Aorta (tissue), 5 donors: ENCODE data around the gene TRIP6. TPM values are rescaled to one million over a fixed set of nuclear protein-coding genes. Genes with fewer than 3 reads are reported as not detected.
A peak's percentile ranks its signal among the peaks of the same experiment; 100 is the strongest.

Experiments
- ATAC-seq: fragments of 200-7000 bp; cut with Tn5 transposase; one replicate; pipeline ENCODE4 v1.9.1; 2022; ENCODE audit warnings: moderate library complexity; ENCODE audit not compliant: low FRiP score
- DNase-seq, 2 donors: peaks; one replicate each; pipeline ENCODE4 v3.0.0-alpha.2; 2020
- H3K27ac ChIP-seq, 2 donors: one replicate each; pipeline ENCODE4 v1.5.1; 2013; ENCODE audit warnings: low read length in 2 of 2, mild to moderate bottlenecking in 2 of 2, moderate library complexity in 2 of 2, control low read depth in 1 of 2, inconsistent platforms in 1 of 2, low read depth in 1 of 2
- H3K27me3 ChIP-seq, 2 donors: one replicate each; pipeline ENCODE4 v1.6.1; 2013; ENCODE audit warnings: control low read depth in 1 of 2, low read length in 1 of 2, mild to moderate bottlenecking in 1 of 2, moderate library complexity in 1 of 2; ENCODE audit not compliant: insufficient read depth in 2 of 2, control insufficient read depth in 1 of 2
- H3K36me3 ChIP-seq, 2 donors: one replicate each; pipeline ENCODE4 v1.6.1; 2013; ENCODE audit warnings: control low read depth in 1 of 2, low read length in 1 of 2, mild to moderate bottlenecking in 1 of 2; ENCODE audit not compliant: insufficient read depth in 2 of 2, control insufficient read depth in 1 of 2
- H3K4me1 ChIP-seq, 2 donors: one replicate each; pipeline ENCODE4 v1.6.1; 2013; ENCODE audit warnings: low read length in 2 of 2, control low read depth in 1 of 2, mild to moderate bottlenecking in 1 of 2, moderate library complexity in 1 of 2; ENCODE audit not compliant: insufficient read depth in 2 of 2, control insufficient read depth in 1 of 2
- H3K4me3 ChIP-seq, 2 donors: one replicate each; pipeline ENCODE4 v1.5.1; 2013; ENCODE audit warnings: low read length in 2 of 2, control low read depth in 1 of 2, mild to moderate bottlenecking in 1 of 2
- H3K9me3 ChIP-seq: one replicate; pipeline ENCODE4 v1.6.1; 2013; ENCODE audit warnings: mild to moderate bottlenecking, low read length; ENCODE audit not compliant: control insufficient read depth
- WGBS, 2 donors: extraction: QIAGEN DNeasy Blood & Tissue Kit; methylation state at CpG; one replicate each; pipeline ENCODE4 v1.1.7; 2013; 5-methylcytosine and 5-hydroxymethylcytosine counted together
- intact Hi-C, 2 donors: fragments of 100-400 bp; cut with DNase I; formaldehyde crosslinking; loops; one replicate each; pipeline versions ENCODE4 v1.14.2 to v1.15.0; 2022
- polyA plus RNA-seq, 2 donors: library from polyadenylated mRNA; stranded (reverse); fragments of 200-250 nt; gene quantifications; one replicate each; pipeline ENCODE4 v1.2.3, GENCODE V29; 2013
- total RNA-seq, 2 donors: library from RNA; stranded (reverse); fragmentation: NEBNext Ultra II Directional; extraction: Animal tissue kit (Norgen Biotek cat#: 25700); gene quantifications; one replicate each; pipeline ENCODE4 v1.2.1, GENCODE V29; 2021
- donor health status: healthy with polysubstance abuse.
- donor health status: Bipolar disorder and iron deficiency.
- donor health status: DM: no; HTN: no; CAD: no.
- donor health status: DM: no; HTN: no; CAD: no.
- donor health status: DM: yes; HTN: yes; CAD: no.

The TRIP6 gene
- total and polyA plus RNA-seq, 4 donors = 39.3 to 136 (median 78.8) TPM

DNA sequence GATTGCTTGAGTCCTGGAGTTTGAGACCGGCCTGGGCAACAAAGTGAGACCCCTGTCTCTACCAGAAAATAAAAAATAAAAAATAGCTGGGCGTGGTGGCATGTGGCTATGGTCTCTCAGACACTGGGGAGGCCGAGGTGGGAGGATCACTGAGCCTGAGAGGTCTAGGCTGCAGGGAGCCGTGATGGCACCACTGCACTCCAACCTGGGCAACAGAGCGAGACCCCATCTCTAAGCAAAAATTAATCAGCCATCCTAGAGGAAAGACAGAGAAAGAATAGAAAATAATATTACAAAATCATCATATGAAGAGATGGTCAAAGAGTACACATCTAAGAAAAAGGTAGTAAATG is 34.9 kb upstream of the TRIP6 start:
- intact Hi-C loops = no loop called here
- no peaks in the 10 kb centered on the region for H3K9me3 ChIP-seq
- no peaks in the 10 kb centered on the region for H3K27me3 ChIP-seq
- ATAC-seq (no peak), DNase-seq (no peak)
- 87 to 93% methylated on average over 5 of the region's 5 CpGs for WGBS, 2 donors
- no peaks in the 10 kb centered on the region for H3K36me3 ChIP-seq
- H3K27ac ChIP-seq = no peak overlapping the region
- no peaks in the 10 kb centered on the region for H3K4me1 ChIP-seq
- H3K4me3 ChIP-seq = no peak overlapping the region

DNA sequence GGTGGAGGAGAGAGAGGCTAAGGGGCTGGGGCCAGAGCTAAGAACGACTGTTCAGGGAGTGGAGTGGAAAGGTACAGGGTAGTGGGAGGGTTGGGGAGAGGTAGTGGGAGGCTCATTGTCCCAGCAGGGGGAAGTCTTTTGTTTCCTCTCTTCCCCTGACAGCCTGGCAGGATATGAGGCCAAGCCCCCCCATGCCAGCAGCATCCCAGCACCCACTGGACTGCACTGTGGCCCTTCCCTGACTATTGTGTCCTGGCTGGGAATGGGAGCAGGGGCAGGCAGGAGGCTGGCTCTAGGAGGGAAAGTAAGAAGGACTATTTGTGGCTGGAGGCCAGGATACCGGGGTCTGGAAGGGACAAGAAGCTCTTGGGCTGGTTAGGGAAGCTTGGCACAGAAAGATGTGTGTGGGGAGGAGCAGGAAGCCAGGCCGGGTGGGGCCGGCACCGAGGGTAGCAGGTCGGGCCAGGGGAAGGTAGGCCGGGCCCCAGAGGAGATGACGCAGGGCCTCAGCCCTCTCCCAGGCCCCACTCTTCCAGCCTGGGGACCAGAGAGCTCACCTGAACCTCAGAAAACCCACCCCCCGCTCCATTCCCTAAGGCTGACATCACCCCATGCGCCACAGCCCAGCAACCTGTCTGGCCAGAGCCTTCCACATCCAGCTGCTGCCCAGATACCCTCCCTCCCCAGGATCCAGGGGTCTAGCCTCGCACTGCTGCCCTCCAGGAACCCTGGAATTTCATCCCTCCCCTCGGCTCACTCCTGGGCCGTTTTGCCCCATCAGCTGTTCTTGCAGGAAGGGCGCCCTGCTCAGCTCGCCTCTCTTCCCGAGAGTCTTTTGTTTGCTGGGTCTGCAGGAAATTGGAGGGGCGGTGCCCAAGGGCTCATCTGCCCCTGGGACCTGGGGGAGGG is 31.0 kb upstream of the TRIP6 start:
- no peak overlapping the region for H3K4me3 ChIP-seq
- DNase-seq (no peak), ATAC-seq (peak; percentile 66)
- intact Hi-C loops = no loop called here
- no peaks in the 10 kb centered on the region for H3K27me3 ChIP-seq
- H3K27ac ChIP-seq = no peak overlapping the region
- no peaks in the 10 kb centered on the region for H3K36me3 ChIP-seq
- 58 to 64% methylated on average over 13 to 17 of the region's 17 CpGs for WGBS, 2 donors
- no peaks in the 10 kb centered on the region for H3K4me1 ChIP-seq
- H3K9me3 ChIP-seq = no peaks in the 10 kb centered on the region

DNA sequence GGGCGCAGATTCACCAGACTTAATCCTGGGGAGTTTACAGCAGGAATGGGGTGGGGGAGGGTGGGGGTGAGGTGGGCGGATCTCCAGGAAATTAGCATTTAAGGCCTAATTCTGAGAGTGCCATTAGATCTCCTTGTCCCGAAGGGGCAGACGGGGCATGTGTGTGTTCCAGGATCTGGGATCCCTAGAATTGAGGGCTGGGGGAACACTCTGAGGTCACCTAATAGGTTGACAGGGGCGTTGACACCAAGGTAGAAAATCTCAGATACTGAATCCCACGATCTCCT is 30.4 kb upstream of the TRIP6 start:
- Histone ChIP-seq H3K27me3 (no peaks in the 10 kb centered on the region), H3K9me3 (no peaks in the 10 kb centered on the region), H3K4me3 (peak overlapping the region in 1 of 2 donors; percentile 25), H3K27ac (no peak overlapping the region), H3K4me1 (no peaks in the 10 kb centered on the region), H3K36me3 (no peaks in the 10 kb centered on the region)
- 33 to 42% methylated on average over 6 of the region's 6 CpGs for WGBS, 2 donors
- intact Hi-C loops = no loop called here
- ATAC-seq = no peak
- DNase-seq = no peak

GRCh38 chr7:100837099-100837836 is 29.9 kb upstream of the TRIP6 start:
- H3K27me3 ChIP-seq = no peaks in the 10 kb centered on the region
- peak; percentile 95 for ATAC-seq
- no peaks in the 10 kb centered on the region for H3K4me1 ChIP-seq
- peak; percentile 96 for DNase-seq
- 2 to 3% methylated on average over 37 of the region's 37 CpGs for WGBS, 2 donors
- H3K9me3 ChIP-seq = no peaks in the 10 kb centered on the region
- H3K27ac ChIP-seq = peak overlapping the region in 1 of 2 donors; percentile 49
- H3K4me3 ChIP-seq = peak overlapping the region in 1 of 2 donors; percentile 25
- no peaks in the 10 kb centered on the region for H3K36me3 ChIP-seq
- intact Hi-C loops = no loop called here

DNA sequence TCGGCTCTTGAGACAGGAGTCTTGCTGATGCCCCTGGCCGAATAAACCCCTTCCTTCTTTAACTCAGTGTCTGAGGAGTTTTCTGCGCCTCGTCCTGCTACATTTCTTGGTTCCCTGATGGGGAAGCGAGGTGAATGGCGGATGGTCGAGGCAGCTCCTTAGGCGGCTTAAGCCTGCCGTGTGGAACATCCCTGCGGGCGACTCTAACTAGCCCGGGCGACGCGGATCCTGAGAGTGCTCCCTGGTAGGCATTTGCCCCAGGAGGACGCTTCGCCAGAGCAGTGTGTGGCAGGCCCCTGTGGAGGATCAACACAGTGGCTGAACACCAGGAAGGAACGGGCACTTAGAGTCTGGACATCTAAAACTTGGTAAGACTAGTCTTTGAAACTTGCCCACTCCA is 27.8 kb upstream of the TRIP6 start:
- no peaks in the 10 kb centered on the region for H3K27me3 ChIP-seq
- H3K9me3 ChIP-seq = no peaks in the 10 kb centered on the region
- DNase-seq = no peak
- H3K4me3 ChIP-seq = no peak overlapping the region
- H3K4me1 ChIP-seq = no peaks in the 10 kb centered on the region
- no peaks in the 10 kb centered on the region for H3K36me3 ChIP-seq
- no peak overlapping the region for H3K27ac ChIP-seq
- WGBS, 2 donors = 95 to 96% methylated on average over 18 of the region's 18 CpGs
- intact Hi-C loops = no loop called here
- ATAC-seq = no peak

DNA sequence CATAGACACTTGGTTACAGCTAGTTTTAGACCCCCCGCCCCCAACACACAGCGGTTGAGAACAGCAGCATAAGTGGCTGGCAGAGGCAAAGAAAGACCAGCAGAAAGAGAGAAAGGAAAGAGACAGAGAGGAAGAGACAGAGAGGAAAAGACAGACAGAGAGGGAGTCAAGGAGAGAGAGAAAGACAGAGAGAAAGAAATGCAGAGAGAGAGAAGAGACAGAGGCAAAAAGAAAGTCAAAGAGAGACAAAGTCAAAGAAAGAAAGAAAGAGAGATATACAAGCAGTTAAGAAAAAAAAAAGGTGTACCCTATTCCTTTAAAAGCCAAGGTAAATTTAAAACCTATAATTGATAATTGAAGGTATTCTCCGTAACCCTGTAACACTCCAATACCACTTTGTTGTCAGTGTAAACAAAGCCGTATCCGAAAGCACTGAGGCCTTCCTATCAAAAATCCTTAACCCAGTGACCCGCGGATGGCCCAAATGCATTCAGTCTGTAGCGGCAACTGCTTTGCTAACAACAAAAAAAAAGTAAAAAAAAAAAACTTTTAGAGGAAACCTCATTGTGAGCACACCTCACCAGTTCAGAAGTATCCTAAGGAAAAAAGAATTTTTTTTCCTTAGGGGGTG is 26.6 kb upstream of the TRIP6 start:
- DNase-seq (no peak), ATAC-seq (no peak)
- Histone ChIP-seq H3K36me3 (no peaks in the 10 kb centered on the region), H3K4me1 (no peaks in the 10 kb centered on the region), H3K4me3 (no peak overlapping the region), H3K9me3 (no peaks in the 10 kb centered on the region), H3K27me3 (no peaks in the 10 kb centered on the region), H3K27ac (no peak overlapping the region)
- intact Hi-C loops = no loop called here
- WGBS, 2 donors = 81 to 82% methylated on average over 8 of the region's 8 CpGs

DNA sequence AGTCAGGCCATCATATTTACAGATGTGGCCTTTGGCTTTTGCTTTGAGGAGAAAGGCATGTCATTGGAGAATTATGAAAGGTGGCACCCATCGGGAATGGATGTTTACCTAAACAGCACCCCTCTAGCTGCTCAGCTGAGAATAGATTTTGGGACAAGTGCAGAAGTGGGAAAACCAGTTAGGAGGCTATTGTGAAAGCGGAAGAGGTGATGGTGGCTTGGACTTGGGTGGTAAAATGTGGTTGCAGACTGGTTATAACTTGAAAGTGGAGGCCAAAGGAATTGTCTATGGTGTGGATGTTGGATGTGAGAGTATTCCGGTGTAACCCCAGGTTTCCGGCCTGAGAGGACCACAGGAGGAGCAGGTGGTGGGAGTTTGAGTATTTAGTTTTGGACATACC is 19.8 kb upstream of the TRIP6 start:
- Histone ChIP-seq H3K36me3 (no peaks in the 10 kb centered on the region), H3K4me3 (no peak overlapping the region), H3K4me1 (no peaks in the 10 kb centered on the region), H3K27ac (no peak overlapping the region), H3K27me3 (no peaks in the 10 kb centered on the region), H3K9me3 (no peaks in the 10 kb centered on the region)
- no peak for DNase-seq
- 95 to 97% methylated on average over 4 of the region's 4 CpGs for WGBS, 2 donors
- intact Hi-C loops = no loop called here
- ATAC-seq = no peak

- intact Hi-C loops = loop anchor here (1.0 to 10.0 kb wide), 4 partner anchors 53 to 377 kb away; partner anchors contain the start of gene TSC22D4 (in 1 of the 2)
- H3K36me3 ChIP-seq = no peaks in the 10 kb centered on the region
- H3K4me3 ChIP-seq = peak within 1 kb of the TSS; percentile 34 to 65
- H3K9me3 ChIP-seq = no peaks in the 10 kb centered on the region
- peak within 1 kb of the TSS in 1 of 2 donors; percentile 9 for H3K27ac ChIP-seq
- peak; percentile 99 for ATAC-seq
- H3K4me1 ChIP-seq = no peaks in the 10 kb centered on the region
- peak; percentile 96 to 97 for DNase-seq
- 0% methylated on average over 64 to 71 of the region's 71 CpGs for WGBS, 2 donors
- H3K27me3 ChIP-seq = no peaks in the 10 kb centered on the region
Observed at GRCh38 chr7:100852048-100852872, 14.9 kb upstream of the TRIP6 start, which contains the start of gene SLC12A9. Gene SLC12A9, plus strand, starts transcription at chr7:100852713. Its CDS starts 1,485 bp downstream, at chr7:100854198.
